DMS 273 treated with DMSO at 0.1 percent for 48 hours (cell line): ENCODE results near the gene MAP1LC3B.

Source experiments
- DNase-seq: peaks from one replicate; lab custom pipeline; 2025; lab: John Stamatoyannopoulos, UW

The MAP1LC3B gene

GRCh38 chr16:87391950-87392820 is at the start of gene MAP1LC3B:
MAP1LC3B (plus strand) TSS chr16:87392336; CDS start chr16:87392428, 92 bp downstream.
- peak; percentile 81 for DNase-seq

DNA sequence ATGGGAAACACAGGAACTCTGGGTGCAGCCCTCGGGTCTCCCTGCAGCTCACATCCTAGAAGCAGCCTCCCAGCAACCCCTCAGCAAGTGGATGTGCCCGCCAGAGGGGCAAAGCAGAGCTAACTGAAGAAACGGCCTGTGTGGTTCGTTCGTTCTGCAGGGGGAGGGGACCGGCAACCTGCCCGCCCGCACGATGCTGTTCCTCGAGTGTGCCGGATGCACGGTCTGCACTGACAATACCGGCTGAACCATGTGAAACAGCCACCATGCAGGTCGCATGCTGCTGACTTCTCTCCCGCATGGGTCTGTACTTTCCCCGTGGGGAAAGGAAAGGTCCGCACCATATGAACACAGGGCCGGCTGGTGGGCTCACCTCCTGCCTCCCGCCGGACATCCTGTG is 49.6 kb upstream of the MAP1LC3B start:
- no peak for DNase-seq

GRCh38 chr16:87342978-87343752 is 49.0 kb upstream of the MAP1LC3B start:
- DNase-seq, result no peak

- DNase-seq, result no peak
Observed at GRCh38 chr16:87343753-87344050, 48.4 kb upstream of the MAP1LC3B start.

GRCh38 chr16:87344165-87344930 is 47.8 kb upstream of the MAP1LC3B start:
- no peak for DNase-seq

DNA sequence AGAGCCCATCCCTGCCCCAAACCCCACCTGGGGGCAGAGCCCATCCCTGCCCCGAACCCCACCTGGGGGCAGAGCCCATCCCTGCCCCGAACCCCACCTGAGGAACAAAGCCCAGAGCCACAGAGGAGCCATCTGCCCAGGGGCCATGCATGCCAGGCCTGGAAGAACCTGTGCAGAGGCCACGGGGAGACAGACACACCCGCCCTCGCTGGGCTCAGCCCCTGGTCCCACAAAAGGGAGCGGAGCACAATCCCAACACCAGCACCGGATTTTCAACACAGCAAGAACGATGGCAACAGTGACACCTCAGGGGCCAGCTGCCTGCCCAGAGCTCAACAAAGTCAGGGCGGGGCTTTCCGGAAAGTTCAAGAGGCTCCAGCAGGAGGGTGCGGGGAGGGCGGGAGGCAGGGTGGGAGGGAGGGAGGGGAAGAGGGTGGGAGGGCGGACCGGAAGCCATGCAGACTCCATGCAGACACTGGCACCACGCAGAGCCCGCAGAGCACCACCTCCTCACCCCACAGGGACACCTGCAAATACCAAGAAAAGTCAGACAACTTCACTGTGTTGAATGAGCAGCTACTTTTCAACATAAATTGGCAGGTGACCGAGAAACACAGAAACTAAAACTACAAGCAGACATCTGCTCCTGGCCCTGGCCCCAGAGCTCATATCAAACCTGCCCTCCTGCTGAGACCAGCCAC is 47.1 kb upstream of the MAP1LC3B start:
- peak; percentile 8 for DNase-seq

DNA sequence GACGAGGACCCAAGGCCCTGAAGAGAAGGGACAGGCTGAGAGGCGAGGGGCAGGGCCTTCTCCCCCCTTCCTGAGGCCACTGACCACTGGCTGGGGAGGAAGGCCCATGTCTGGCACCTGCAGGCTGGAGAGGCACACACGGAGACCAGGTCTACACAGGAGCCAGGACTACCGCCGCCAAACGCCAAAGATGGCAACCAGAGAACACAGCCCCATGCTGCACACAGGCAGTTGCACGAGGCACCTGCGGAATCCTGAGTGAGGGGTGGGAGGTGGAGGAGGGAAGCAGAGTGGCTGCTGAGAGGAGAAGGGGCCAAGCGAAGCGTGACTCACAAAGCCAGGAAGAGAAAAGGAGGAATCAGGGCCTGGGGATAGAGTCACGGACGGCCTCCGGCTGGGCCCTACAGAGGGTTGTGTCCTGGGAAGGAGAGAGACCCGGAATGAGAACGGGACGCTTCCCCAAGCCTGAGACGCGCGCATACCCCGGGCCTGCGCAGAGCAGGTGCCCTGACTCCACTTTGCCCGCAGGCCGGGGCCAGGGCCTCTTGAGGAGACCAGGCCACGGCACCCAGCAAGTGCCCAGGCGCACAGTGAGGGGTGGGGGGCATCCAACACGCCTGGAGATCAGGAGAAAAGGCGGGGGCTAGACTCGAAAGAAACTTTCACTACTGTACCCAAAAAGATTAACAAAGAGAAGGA is 46.3 kb upstream of the MAP1LC3B start:
- no peak for DNase-seq

DNA sequence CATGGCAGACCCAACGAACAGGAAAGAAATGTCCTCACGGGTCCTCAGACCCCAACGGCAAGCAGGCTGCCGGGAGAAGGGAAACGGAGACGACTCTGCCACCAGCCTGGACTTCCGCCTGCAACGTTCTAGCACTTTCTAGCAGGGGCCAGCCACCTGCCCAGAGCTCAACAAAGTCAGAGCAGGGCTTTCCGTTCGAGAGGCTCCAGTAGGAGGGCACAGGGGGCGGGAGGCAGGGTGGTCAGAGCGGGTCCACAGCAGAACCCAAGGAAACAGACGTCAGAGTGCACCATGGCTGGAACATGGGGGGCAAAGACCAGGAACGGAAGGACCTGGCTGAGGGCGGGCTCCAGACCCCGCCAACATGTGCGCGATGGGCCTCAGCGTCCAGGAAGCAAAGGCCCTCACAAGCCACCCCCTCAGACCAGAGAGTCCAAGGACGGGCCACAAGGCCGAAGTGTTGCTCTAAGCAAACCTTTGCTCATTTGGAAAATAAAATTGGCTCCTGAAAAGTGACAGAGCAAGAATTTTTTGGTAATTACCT is 45.5 kb upstream of the MAP1LC3B start:
- DNase-seq, result no peak

DNA sequence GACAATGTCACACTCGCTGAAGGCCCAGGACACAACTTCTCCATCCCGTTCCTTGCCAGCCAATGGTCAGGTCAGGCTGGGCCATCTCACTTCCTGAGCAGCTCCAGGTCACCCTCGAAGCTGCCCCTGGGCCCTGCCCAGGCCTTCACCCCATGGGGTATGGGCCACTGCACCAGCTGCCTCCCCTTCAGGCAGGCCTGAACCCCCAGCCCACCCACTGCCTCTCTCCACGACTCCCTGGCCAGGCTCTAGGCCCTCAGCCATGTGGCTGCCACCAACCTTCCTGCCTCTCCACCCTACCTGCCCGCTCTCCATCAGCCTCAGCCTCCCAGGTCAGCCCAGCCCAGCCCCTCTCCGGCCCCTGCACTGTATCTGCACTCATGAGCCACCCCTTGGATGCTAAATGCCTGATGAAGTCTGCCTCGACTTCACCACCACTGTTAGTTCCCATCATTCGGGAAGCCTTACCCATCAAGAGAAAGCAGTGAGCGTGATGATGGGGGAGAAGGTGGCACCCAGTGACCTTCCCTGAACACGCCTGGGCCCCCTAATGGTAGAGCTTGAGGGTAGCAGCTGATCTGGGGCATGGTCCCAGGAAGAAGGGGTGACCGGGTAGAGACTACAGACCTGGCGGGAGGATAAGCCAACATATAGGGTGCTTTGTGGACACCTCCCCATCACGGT is 44.1 kb upstream of the MAP1LC3B start:
- DNase-seq, result no peak

- no peak for DNase-seq
Observed at GRCh38 chr16:87348616-87349157, 43.4 kb upstream of the MAP1LC3B start.

DNA sequence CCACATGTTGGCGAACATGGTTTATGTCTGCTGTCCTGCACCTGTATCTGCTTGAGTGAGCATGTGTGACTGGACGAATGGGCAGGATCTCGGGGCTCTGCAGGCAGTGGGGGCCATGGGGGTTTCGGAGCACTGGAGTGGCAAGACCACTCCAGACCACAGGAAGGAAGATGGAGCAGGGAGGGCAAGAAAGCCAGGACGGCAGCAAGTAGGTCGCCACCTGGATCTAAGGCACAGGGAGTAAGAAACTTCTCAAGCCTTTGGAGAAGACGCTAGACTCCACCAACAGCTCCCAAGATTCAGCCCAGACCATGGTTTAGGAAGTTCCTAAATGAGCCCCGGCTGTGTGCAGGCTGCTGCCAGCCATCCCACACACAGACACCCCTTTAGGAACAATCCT is 42.1 kb upstream of the MAP1LC3B start:
- no peak for DNase-seq

DNA sequence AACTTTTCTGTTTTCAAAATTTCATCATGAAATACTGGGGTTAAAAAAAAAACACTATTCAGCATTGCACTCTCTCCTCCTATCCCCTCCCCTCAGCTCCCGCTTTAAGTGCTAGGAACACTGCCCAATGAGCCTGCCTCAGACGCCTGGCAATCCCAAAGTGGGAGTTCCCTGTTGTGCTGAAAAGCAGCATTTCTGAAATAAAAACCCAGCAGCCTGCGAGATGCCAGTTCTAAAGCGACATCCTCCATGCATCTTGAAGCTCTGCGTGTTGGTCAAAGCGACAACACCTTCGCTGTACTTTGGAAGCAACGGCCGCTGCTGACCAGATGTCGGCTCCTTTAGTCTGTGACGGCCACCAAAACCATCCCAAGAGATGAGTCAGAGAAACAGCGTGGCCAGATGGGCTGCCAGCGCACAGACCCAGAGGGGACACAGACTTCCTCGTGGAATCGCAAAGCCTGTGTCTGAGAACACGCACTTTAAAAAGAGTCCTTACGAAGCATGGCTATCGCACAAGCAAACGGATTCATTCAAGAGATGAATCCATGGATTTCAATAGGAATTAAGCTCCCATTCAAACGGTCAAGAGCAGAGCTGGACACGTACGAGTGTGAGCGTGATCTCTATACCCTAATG is 41.3 kb upstream of the MAP1LC3B start:
- no peak for DNase-seq

DNA sequence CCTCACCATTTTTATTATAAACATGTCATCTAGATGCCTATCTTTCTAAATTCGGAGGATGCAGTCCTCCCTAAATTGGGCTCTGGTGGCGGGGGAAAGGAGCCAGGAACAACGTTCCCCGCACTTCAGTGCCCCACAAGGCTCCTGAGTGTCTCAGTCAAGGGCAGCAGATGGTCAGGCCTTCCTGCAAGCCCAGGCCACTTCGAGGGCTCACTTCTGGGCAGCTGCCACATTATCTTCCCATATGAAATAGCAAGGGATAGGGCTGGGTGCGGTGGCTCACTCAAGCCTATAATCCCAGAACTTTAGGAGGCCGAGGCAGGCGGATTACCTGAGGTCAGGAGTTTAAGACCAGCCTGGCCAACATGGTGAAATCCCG is 40.8 kb upstream of the MAP1LC3B start:
- peak; percentile 71 for DNase-seq

- DNase-seq, result no peak
Observed at GRCh38 chr16:87352818-87353217, 39.3 kb upstream of the MAP1LC3B start.

- no peak for DNase-seq
Observed at GRCh38 chr16:87353613-87354012, 38.5 kb upstream of the MAP1LC3B start.

DNA sequence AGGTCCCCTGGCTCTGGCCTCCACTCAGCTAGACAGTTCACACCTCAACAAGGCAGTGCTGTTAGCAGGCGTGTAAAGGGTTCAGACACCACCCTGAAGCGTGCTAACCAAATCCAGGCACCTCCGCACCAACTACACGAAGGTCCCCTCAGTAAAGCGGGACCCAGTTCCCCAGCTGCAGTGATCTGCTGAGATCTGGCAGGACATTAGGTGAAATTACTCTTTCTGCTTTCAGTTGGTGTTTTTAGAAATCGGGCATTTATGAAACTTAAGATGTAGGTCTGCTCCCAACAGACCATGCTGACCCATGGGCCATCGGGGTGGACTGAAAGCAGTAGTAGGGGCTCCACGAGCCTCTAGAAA is 35.7 kb upstream of the MAP1LC3B start:
- DNase-seq, result no peak

- DNase-seq, result no peak
Observed at GRCh38 chr16:87358250-87358649, 33.9 kb upstream of the MAP1LC3B start.

- DNase-seq, result no peak
Observed at GRCh38 chr16:87358696-87359095, 33.4 kb upstream of the MAP1LC3B start.

GRCh38 chr16:87359121-87359520 is 33.0 kb upstream of the MAP1LC3B start:
- DNase-seq, result no peak
